Ecto neural progenitor cell (in vitro differentiated cells): ENCODE results near the gene RGS6.

ENCODE experiments used
- DNase-seq: peaks from one replicate; pipeline ENCODE4 v3.0.0-alpha.2; 2018; ENCODE audit warnings: low spot score

RGS6 gene

GRCh38 chr14:71947947-71948500, 15.8 kb downstream of the RGS6 start:
- DNase-seq: no peak

GRCh38 chr14:71952381-71953363, 20.4 kb downstream of the RGS6 start:
- DNase-seq: no peak

- no peak for DNase-seq
Observed at GRCh38 chr14:71956920-71957563, 24.8 kb downstream of the RGS6 start.

- DNase-seq: no peak
Observed at GRCh38 chr14:71959055-71959454, 26.8 kb downstream of the RGS6 start.

GRCh38 chr14:71960494-71961353, 28.5 kb downstream of the RGS6 start:
- no peak for DNase-seq

- no peak for DNase-seq
Observed at GRCh38 chr14:71961972-71962371, 29.7 kb downstream of the RGS6 start.

GRCh38 chr14:71964716-71965115, 32.5 kb downstream of the RGS6 start:
- no peak for DNase-seq

- DNase-seq: no peak
Observed at GRCh38 chr14:71966528-71966927, 34.3 kb downstream of the RGS6 start.

GRCh38 chr14:71967704-71968103, 35.5 kb downstream of the RGS6 start:
- DNase-seq: no peak

- no peak for DNase-seq
Observed at GRCh38 chr14:71970272-71970671, 38.0 kb downstream of the RGS6 start.

- no peak for DNase-seq
Observed at GRCh38 chr14:71985538-71986189, 53.4 kb downstream of the RGS6 start.

GRCh38 chr14:71988476-71988875, 56.2 kb downstream of the RGS6 start:
- DNase-seq: no peak

GRCh38 chr14:71988939-71989338, 56.7 kb downstream of the RGS6 start:
- no peak for DNase-seq

- no peak for DNase-seq
Observed at GRCh38 chr14:71994416-71994815, 62.2 kb downstream of the RGS6 start.

- no peak for DNase-seq
Observed at GRCh38 chr14:71995741-71996140, 63.5 kb downstream of the RGS6 start.

- no peak for DNase-seq
Observed at GRCh38 chr14:71996610-71997009, 64.4 kb downstream of the RGS6 start.

- no peak for DNase-seq
Observed at GRCh38 chr14:72000907-72001306, 68.7 kb downstream of the RGS6 start.

- DNase-seq: no peak
Observed at GRCh38 chr14:72002731-72003130, 70.5 kb downstream of the RGS6 start.

- no peak for DNase-seq
Observed at GRCh38 chr14:72008666-72009065, 76.4 kb downstream of the RGS6 start.

GRCh38 chr14:72010474-72010873, 78.2 kb downstream of the RGS6 start:
- DNase-seq: no peak

GRCh38 chr14:72013721-72014345, 81.6 kb downstream of the RGS6 start:
- DNase-seq: no peak
